HG03354 (cell line): ENCODE results near the gene DEFB125.

Source experiments
- ATAC-seq: cut with Tn5 transposase; IDR thresholded peaks from one replicate; pipeline ENCODE4 v1.9.1; 2021; ENCODE audit warnings: mild to moderate bottlenecking; ENCODE audit not compliant: unreplicated experiment, poor library complexity, severe bottlenecking

Gene DEFB125

DNA sequence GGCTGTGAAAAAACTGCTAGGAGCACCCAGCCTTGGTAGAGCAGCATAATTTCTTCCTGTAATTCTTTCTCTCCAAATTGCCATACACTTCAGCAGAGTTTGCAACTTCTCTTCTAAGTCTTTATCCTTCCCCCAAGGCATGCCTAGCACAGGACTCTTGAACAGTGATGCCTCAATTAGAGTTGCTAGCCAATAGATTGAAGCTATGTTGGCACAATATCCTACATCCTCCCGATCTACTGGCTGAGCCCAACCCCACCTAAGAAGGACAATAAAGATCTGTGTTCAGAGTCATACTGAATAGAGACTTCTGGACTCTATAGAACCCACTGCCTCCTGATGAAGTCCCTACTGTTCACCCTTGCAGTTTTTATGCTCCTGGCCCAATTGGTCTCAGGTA is 54.8 kb downstream of the DEFB125 start, which contains the start of gene DEFB126:
DEFB126 (plus strand) TSS at position 301 of the 400 bp plus-strand sequence; CDS start at position 340, 39 bp downstream.
- no peak for ATAC-seq

- no peak for ATAC-seq
Observed at GRCh38 chr20:145877-146276, 58.4 kb downstream of the DEFB125 start.
